Natural killer cell (primary cell): ENCODE measurements around the gene KRTAP5-6. TPM values are rescaled to one million over a fixed set of nuclear protein-coding genes. Genes with fewer than 3 reads are reported as not detected.

Experiments used
- ATAC-seq, 3 donors: fragments of 150-1000 bp in 2 of 3; fragments of 200-7000 bp in 1 of 3; cut with Tn5 transposase; 1 replicate in 1 of 3; 2 replicates in 2 of 3; pipeline ENCODE4 v1.10.0; 2021; ENCODE audit warnings: mild to moderate bottlenecking in 2 of 3, moderate library complexity in 2 of 3
- DNase-seq, 2 donors: peaks; one replicate each; pipeline versions ENCODE4 v3.0.0 to v3.0.0-alpha.2; 2013 to 2021; ENCODE audit warnings: mixed read lengths in 1 of 2
- H3K27ac ChIP-seq: one replicate; pipeline ENCODE4 v1.5.1; 2013; ENCODE audit warnings: mild to moderate bottlenecking, low read length
- H3K27me3 ChIP-seq: one replicate; pipeline ENCODE4 v1.6.1; 2013; ENCODE audit warnings: low read length; ENCODE audit not compliant: control insufficient read depth, insufficient read depth
- H3K36me3 ChIP-seq: one replicate; pipeline ENCODE4 v1.6.1; 2013; ENCODE audit warnings: low read length; ENCODE audit not compliant: control insufficient read depth, insufficient read depth
- H3K4me1 ChIP-seq: one replicate; pipeline ENCODE4 v1.6.1; 2013; ENCODE audit warnings: low read length; ENCODE audit not compliant: control insufficient read depth, insufficient read depth
- H3K4me3 ChIP-seq: one replicate; pipeline ENCODE4 v1.5.1; 2013; ENCODE audit warnings: low read length
- H3K9me3 ChIP-seq: one replicate; pipeline ENCODE4 v1.6.1; 2013; ENCODE audit warnings: low read length; ENCODE audit not compliant: control insufficient read depth, insufficient read depth
- H3K27ac Mint-ChIP-seq, 2 donors: one replicate each; pipeline ENCODE4 v1.8.0; 2022; ENCODE audit warnings: mild to moderate bottlenecking in 2 of 2, mixed read lengths in 2 of 2, moderate library complexity in 1 of 2
- H3K27me3 Mint-ChIP-seq, 2 donors: one replicate each; pipeline ENCODE4 v1.8.0; 2022; ENCODE audit warnings: low read depth in 2 of 2, mixed read lengths in 2 of 2
- H3K36me3 Mint-ChIP-seq: one replicate; pipeline ENCODE4 v1.8.0; 2022; ENCODE audit warnings: mixed read lengths
- H3K4me1 Mint-ChIP-seq, 2 donors: one replicate each; pipeline ENCODE4 v1.8.0; 2022; ENCODE audit warnings: mixed read lengths in 2 of 2
- H3K4me3 Mint-ChIP-seq: one replicate; pipeline ENCODE4 v1.8.0; 2022; ENCODE audit warnings: mild to moderate bottlenecking, moderate library complexity, mixed read lengths
- H3K9me3 Mint-ChIP-seq, 2 donors: one replicate each; pipeline ENCODE4 v1.8.0; 2022; ENCODE audit warnings: mixed read lengths in 2 of 2
- WGBS: methylation state at CpG from one replicate; pipeline ENCODE4 v1.1.7; 2013; ENCODE audit warnings: missing lambda C conversion rate; ENCODE audit not compliant: insufficient coverage; 5-methylcytosine and 5-hydroxymethylcytosine counted together
- intact Hi-C: fragments of 100-400 bp; cut with micrococcal nuclease; formaldehyde crosslinking; loops from one replicate; pipeline ENCODE4 v1.14.2; 2022
- total RNA-seq, 4 donors: library from RNA; stranded (reverse); fragments of 120-200 nt in 1 of 4; gene quantifications; one replicate each; pipeline versions ENCODE4 v1.2.3 to v1.2.4, GENCODE V29; 2013 to 2022
- TF ChIP-seq, protein P1 (sequence below): fragments of 200-600 bp; IDR thresholded peaks from one replicate; pipeline ENCODE4 v1.8.0; 2022; ENCODE audit warnings: antibody characterized with exemption

Gene KRTAP5-6
- total RNA-seq, 3 donors from 2014 or later (not counting 1 experiment from before 2014, with no cell fraction given) = not detected

DNA sequence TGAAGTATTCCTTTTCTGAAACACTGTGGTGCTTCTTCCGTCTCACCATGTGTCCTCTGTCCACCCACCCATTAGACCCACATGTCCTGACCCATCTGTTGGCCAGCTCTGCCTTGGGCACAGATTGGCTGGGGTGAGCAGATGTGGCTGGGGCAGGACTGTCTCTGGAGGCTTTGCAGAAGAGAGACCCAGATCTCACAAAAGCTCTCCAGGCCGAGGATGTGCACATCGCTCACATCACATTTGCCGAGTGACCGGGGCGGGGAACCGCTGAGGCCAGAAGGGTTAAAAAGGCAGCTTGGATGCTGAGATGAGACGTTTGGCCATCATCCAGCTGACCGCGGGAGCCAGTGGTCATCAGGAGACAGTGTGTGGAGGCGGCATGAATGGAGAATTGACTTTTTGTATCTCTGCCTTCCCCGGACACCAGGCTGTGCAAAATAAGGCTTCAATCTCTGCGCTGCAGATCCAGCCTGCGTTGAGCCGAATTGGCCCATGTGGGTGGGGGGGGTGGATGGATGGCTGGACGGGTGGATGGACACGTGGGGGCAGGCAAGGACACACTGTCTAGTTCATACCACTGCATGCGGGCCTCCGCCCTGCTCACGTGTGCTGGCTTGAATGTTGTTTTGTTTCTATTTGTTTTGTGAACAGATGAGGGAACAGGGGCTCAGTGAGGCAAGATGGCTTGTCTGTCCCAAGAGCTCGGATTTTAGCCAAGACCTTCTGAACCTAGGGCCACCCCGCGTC, 47.3 kb downstream of the KRTAP5-6 start:
- no peak overlapping the region for H3K27ac ChIP-seq
- no peaks in the 10 kb centered on the region for H3K27me3 ChIP-seq
- intact Hi-C loops = no loop called here
- TF ChIP-seq, protein P1, sequence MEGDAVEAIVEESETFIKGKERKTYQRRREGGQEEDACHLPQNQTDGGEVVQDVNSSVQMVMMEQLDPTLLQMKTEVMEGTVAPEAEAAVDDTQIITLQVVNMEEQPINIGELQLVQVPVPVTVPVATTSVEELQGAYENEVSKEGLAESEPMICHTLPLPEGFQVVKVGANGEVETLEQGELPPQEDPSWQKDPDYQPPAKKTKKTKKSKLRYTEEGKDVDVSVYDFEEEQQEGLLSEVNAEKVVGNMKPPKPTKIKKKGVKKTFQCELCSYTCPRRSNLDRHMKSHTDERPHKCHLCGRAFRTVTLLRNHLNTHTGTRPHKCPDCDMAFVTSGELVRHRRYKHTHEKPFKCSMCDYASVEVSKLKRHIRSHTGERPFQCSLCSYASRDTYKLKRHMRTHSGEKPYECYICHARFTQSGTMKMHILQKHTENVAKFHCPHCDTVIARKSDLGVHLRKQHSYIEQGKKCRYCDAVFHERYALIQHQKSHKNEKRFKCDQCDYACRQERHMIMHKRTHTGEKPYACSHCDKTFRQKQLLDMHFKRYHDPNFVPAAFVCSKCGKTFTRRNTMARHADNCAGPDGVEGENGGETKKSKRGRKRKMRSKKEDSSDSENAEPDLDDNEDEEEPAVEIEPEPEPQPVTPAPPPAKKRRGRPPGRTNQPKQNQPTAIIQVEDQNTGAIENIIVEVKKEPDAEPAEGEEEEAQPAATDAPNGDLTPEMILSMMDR = no peak
- no peaks in the 10 kb centered on the region for H3K9me3 Mint-ChIP-seq
- no peaks in the 10 kb centered on the region for H3K36me3 Mint-ChIP-seq
- H3K4me3 Mint-ChIP-seq = no peak overlapping the region
- H3K36me3 ChIP-seq = no peaks in the 10 kb centered on the region
- ATAC-seq (no peak), DNase-seq (no peak)
- H3K4me1 Mint-ChIP-seq = peaks cover 0 to 24% of the 10 kb centered on the region in 2 donors
- H3K4me1 ChIP-seq = peaks cover 29% of the 10 kb centered on the region
- H3K4me3 ChIP-seq = no peak overlapping the region
- no peak overlapping the region for H3K27ac Mint-ChIP-seq
- peaks cover 5 to 6% of the 10 kb centered on the region in 2 donors for H3K27me3 Mint-ChIP-seq
- 92% methylated on average over 23 of the region's 23 CpGs for WGBS
- no peaks in the 10 kb centered on the region for H3K9me3 ChIP-seq

DNA sequence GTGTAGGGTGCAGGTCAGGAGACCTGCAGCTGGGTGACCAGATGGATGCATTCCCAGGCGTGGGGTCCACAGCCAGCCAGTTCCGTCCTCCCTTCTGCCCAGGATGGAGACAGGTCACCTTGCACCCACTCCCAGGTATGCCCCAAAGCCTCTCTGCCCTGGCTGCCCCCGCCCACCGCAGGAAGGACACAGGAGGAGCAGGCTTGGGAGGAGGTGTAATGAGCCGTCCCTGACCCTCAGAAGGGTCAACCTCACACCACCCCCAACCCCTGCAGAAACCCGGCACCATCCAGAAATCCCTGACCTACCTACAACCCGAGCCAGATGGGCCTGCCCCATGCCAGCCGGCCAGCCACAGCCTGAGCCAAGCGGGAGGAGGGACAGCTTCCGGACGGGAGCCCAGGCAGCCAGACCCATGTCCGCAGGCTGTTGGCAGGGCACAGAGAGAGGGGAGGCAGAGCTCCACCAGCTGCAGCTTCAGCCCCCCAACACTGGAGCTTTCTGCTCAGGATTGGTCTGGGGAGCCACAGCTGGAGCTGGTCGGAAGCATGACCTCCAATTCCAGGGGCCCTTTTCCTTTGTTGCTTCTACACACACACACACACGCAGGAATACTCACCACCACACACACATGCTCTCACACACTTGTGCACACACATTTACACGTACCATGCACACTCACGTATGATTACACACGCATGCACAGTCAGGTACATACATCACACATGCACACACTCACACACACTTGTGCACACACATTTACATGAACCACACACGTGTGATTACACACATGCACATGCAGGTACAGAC, 48.1 kb downstream of the KRTAP5-6 start:
- intact Hi-C loops = no loop called here
- WGBS = 97% methylated on average over 18 of the region's 18 CpGs
- Mint-ChIP-seq H3K4me3 (no peak overlapping the region), H3K36me3 (no peaks in the 10 kb centered on the region), H3K9me3 (no peaks in the 10 kb centered on the region), H3K27ac (no peak overlapping the region), H3K4me1 (peaks cover 7 to 32% of the 10 kb centered on the region in 2 donors), H3K27me3 (peaks cover 0 to 8% of the 10 kb centered on the region in 2 donors)
- no peaks in the 10 kb centered on the region for H3K36me3 ChIP-seq
- ATAC-seq (no peak), DNase-seq (no peak)
- H3K27ac ChIP-seq = no peak overlapping the region
- TF ChIP-seq, protein P1 = no peak
- no peak overlapping the region for H3K4me3 ChIP-seq
- H3K4me1 ChIP-seq = peaks cover 37% of the 10 kb centered on the region
- no peaks in the 10 kb centered on the region for H3K9me3 ChIP-seq
- H3K27me3 ChIP-seq = peaks cover 6% of the 10 kb centered on the region

DNA sequence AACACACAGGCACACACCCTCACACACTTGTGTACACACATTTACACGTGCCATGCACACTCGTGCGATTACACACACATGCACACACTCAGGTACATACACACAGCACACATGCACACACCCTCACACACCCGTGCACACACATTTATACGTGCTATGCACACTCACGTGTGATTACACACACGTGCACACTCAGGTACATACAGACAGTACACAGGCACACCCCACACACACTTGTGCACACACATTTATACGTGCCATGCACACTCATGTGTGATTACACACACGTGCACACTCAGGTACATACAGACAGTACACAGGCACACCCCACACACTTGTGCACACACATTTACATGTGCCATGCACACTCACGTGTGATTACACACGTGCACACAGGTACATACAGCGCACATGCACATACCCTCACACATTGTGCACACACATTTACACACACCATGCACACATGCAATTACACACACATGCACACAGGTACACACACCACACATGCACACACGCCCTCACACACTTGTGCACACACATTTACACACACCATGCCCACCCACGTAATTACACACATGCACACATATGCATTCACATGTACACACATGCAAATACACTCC, 48.8 kb downstream of the KRTAP5-6 start:
- intact Hi-C loops = no loop called here
- Mint-ChIP-seq H3K4me1 (peaks cover 14 to 39% of the 10 kb centered on the region in 2 donors), H3K4me3 (no peak overlapping the region), H3K27me3 (peaks cover 0 to 13% of the 10 kb centered on the region in 2 donors), H3K9me3 (no peaks in the 10 kb centered on the region), H3K36me3 (no peaks in the 10 kb centered on the region), H3K27ac (no peak overlapping the region)
- DNase-seq = no peak
- Histone ChIP-seq H3K4me1 (peaks cover 44% of the 10 kb centered on the region), H3K36me3 (no peaks in the 10 kb centered on the region), H3K27ac (no peak overlapping the region), H3K4me3 (no peak overlapping the region), H3K27me3 (peaks cover 6% of the 10 kb centered on the region), H3K9me3 (no peaks in the 10 kb centered on the region)
- no peak for ATAC-seq
- WGBS = 96% methylated on average over 14 of the region's 14 CpGs
- TF ChIP-seq, protein P1 = no peak
